HCT116 (cell line): ENCODE data around the gene BBS9. TPM values are rescaled to one million over a fixed set of nuclear protein-coding genes. Genes with fewer than 3 reads are reported as not detected.

Source experiments
- ATAC-seq: fragments of 200-7000 bp; cut with Tn5 transposase; 2 replicates; pipeline ENCODE4 v1.9.1; 2020; ENCODE audit warnings: mild to moderate bottlenecking, moderate library complexity
- BruUV-seq: library from RNA; stranded (reverse); fragments of 400-500 nt; replicated peaks from 2 replicates; lab custom pipeline; 2021; lab: Mats Ljungman, UMichigan
- CTCF ChIA-PET: fragments of 300-600 bp; sonication (Branson Sonifier 250); formaldehyde crosslinking; loops from one replicate; lab custom pipeline; 2021; ENCODE audit warnings: antibody characterized with exemption; lab: Charles Lee
- POLR2A ChIA-PET: fragments of 300-600, 350-600 bp; sonication (Branson Sonifier 250); formaldehyde crosslinking; loops from one replicate; lab custom pipeline; 2021; ENCODE audit warnings: antibody characterized with exemption; lab: Charles Lee
- RAD21 ChIA-PET, 2 experiments: fragments of 300-600 bp; sonication (Branson Sonifier 250); formaldehyde crosslinking; loops; one replicate each; lab custom pipeline; 2023; ENCODE audit warnings: low total read pairs in 2 of 2; ENCODE audit not compliant: uncharacterized antibody in 2 of 2, unreplicated experiment in 2 of 2, low non-redundant PET in 1 of 2; lab: Charles Lee
- DNase-seq: peaks from one replicate; pipeline ENCODE4 v3.0.0-alpha.2; 2010; ENCODE audit warnings: low read depth, low spot score
- H2AFZ ChIP-seq: fragments of 200-600 bp; shearing (Covaris generic), sonication (generic); 2 replicates; pipeline ENCODE4 v1.6.1; 2017; ENCODE audit warnings: low read depth, mixed run types, mixed read lengths, antibody characterized with exemption, low read length; ENCODE audit not compliant: poor library complexity, severe bottlenecking
- H3K27ac ChIP-seq: 2 replicates; pipeline ENCODE4 v1.5.1; 2012; ENCODE audit warnings: low read depth, low read length
- H3K27me3 ChIP-seq: fragments of 200-600 bp; sonication (generic); 2 replicates; pipeline ENCODE4 v1.6.1; 2016; ENCODE audit warnings: mixed run types, low read length, mixed read lengths; ENCODE audit not compliant: insufficient read depth
- H3K36me3 ChIP-seq, 2 experiments: fragments of 200-500 bp in 1 of 2; fragments of 200-600 bp in 1 of 2; sonication (Bioruptor generic) in 1 of 2; sonication (generic) in 1 of 2; 2 replicates each; pipeline versions ENCODE4 v1.5.1 to v1.6.1; 2014 to 2016; ENCODE audit warnings: low read length in 2 of 2, inconsistent platforms in 1 of 2, mixed read lengths in 1 of 2, mixed run types in 1 of 2; ENCODE audit not compliant: insufficient read depth in 2 of 2, control insufficient read depth in 1 of 2
- H3K4me1 ChIP-seq, 2 experiments: fragments of 200-600 bp in 1 of 2; sonication (generic) in 1 of 2; 2 replicates each; pipeline versions ENCODE4 v1.5.1 to v1.6.1; 2012 to 2017; ENCODE audit warnings: low read length in 2 of 2, inconsistent platforms in 1 of 2, mild to moderate bottlenecking in 1 of 2, mixed read lengths in 1 of 2, mixed run types in 1 of 2, moderate library complexity in 1 of 2; ENCODE audit not compliant: insufficient read depth in 2 of 2, control insufficient read depth in 1 of 2
- H3K4me2 ChIP-seq: fragments of 200-600 bp; sonication (generic); 2 replicates; pipeline ENCODE4 v1.6.1; 2017; ENCODE audit warnings: mixed run types, low read length, mixed read lengths
- H3K4me3 ChIP-seq, 2 experiments: fragments of 200-600 bp in 1 of 2; sonication (generic) in 1 of 2; replicated peaks in 1 of 2; 2 replicates each; pipeline ENCODE4 v1.5.1; 2011 to 2016; ENCODE audit warnings: low read length in 2 of 2, control low read depth in 1 of 2, low read depth in 1 of 2, mild to moderate bottlenecking in 1 of 2, mixed read lengths in 1 of 2, mixed run types in 1 of 2
- H3K79me2 ChIP-seq: fragments of 200-600 bp; sonication (generic); 2 replicates; pipeline ENCODE4 v1.6.1; 2017; ENCODE audit warnings: mild to moderate bottlenecking, mixed run types, low read length, moderate library complexity, mixed read lengths; ENCODE audit not compliant: insufficient read depth
- H3K9ac ChIP-seq: fragments of 200-600 bp; sonication (generic); 2 replicates; pipeline ENCODE4 v1.6.1; 2016; ENCODE audit warnings: low read length, mixed read lengths
- H3K9me2 ChIP-seq: fragments of 200-600 bp; sonication (generic), shearing (Covaris generic); 2 replicates; pipeline ENCODE4 v1.6.1; 2017; ENCODE audit warnings: mixed run types, mild to moderate bottlenecking, moderate library complexity; ENCODE audit not compliant: insufficient read depth
- H3K9me3 ChIP-seq, 2 experiments: fragments of 200-500 bp in 1 of 2; fragments of 200-600 bp in 1 of 2; sonication (Bioruptor generic) in 1 of 2; sonication (generic) in 1 of 2; 2 replicates each; pipeline ENCODE4 v1.6.1; 2014 to 2017; ENCODE audit warnings: low read length in 2 of 2, mixed read lengths in 2 of 2, inconsistent platforms in 1 of 2, low read depth in 1 of 2, mild to moderate bottlenecking in 1 of 2, mixed run types in 1 of 2, moderate library complexity in 1 of 2; ENCODE audit not compliant: control insufficient read depth in 1 of 2, insufficient read depth in 1 of 2
- H4K20me1 ChIP-seq: fragments of 200-600 bp; sonication (generic), shearing (Covaris generic); 2 replicates; pipeline ENCODE4 v1.6.1; 2017; ENCODE audit warnings: mixed run types, mild to moderate bottlenecking, moderate library complexity; ENCODE audit not compliant: insufficient read depth
- CEBPB ChIP-seq: IDR thresholded peaks from 2 replicates; pipeline ENCODE4 v1.6.1; 2012; ENCODE audit warnings: low read depth
- CTCF ChIP-seq, 3 experiments: fragments of 200-600 bp in 1 of 3; sonication (generic) in 1 of 3; IDR thresholded peaks in 2 of 3; conservative IDR thresholded peaks in 1 of 3; 2 replicates each; pipeline ENCODE4 v1.5.1; 2012 to 2017; ENCODE audit warnings: low read depth in 2 of 3, low read length in 2 of 3, antibody characterized with exemption in 1 of 3, borderline replicate concordance in 1 of 3, control low read depth in 1 of 3, mild to moderate bottlenecking in 1 of 3, mixed read lengths in 1 of 3, mixed run types in 1 of 3, moderate library complexity in 1 of 3; ENCODE audit not compliant: insufficient read depth in 1 of 3
- EGR1 ChIP-seq: IDR thresholded peaks from 2 replicates; pipeline ENCODE4 v1.6.1; 2012; ENCODE audit warnings: low read depth
- EZH2 ChIP-seq: fragments of 200-600 bp; sonication (generic); IDR thresholded peaks from 2 replicates; pipeline ENCODE4 v1.6.1; 2017; ENCODE audit warnings: antibody characterized with exemption, mixed run types
- EZH2phosphoT487 ChIP-seq: fragments of 200-600 bp; IDR thresholded peaks from 2 replicates; pipeline ENCODE4 v1.6.1; 2018; ENCODE audit warnings: antibody characterized with exemption, borderline replicate concordance
- JUND ChIP-seq: IDR thresholded peaks from 2 replicates; pipeline ENCODE4 v1.6.1; 2012
- POLR2AphosphoS5 ChIP-seq: IDR thresholded peaks from 2 replicates; pipeline ENCODE4 v1.6.1; 2011; ENCODE audit warnings: mild to moderate bottlenecking, low read depth, low read length, moderate library complexity
- RAD21 ChIP-seq: IDR thresholded peaks from 2 replicates; pipeline ENCODE4 v1.6.1; 2012; ENCODE audit warnings: low read depth, mild to moderate bottlenecking
- SIN3A ChIP-seq: IDR thresholded peaks from 2 replicates; pipeline ENCODE4 v1.6.1; 2012; ENCODE audit warnings: low read depth
- SP1 ChIP-seq: IDR thresholded peaks from 2 replicates; pipeline ENCODE4 v1.6.1; 2012; ENCODE audit warnings: low read depth
- SRF ChIP-seq: IDR thresholded peaks from 2 replicates; pipeline ENCODE4 v1.6.1; 2012; ENCODE audit warnings: low read depth
- TCF7L2 ChIP-seq: IDR thresholded peaks from 2 replicates; pipeline ENCODE4 v1.7.0; 2011; ENCODE audit warnings: borderline replicate concordance, inconsistent platforms; ENCODE audit not compliant: insufficient read depth, insufficient read length; ENCODE audit errors: extremely low read depth
- ZFX ChIP-seq: fragments of 450-650 bp; IDR thresholded peaks from 2 replicates; pipeline ENCODE4 v1.6.1; 2017
- ZNF274 ChIP-seq: fragments of 200-500 bp; sonication (Bioruptor generic); IDR thresholded peaks from 2 replicates; pipeline ENCODE4 v1.6.1; 2014; ENCODE audit warnings: mild to moderate bottlenecking, low read depth, low read length, inconsistent platforms
- intact Hi-C: fragments of 100-400 bp; cut with micrococcal nuclease; formaldehyde crosslinking; loops from 2 replicates; pipeline ENCODE4 v1.10.0; 2022
- total RNA-seq: library from RNA; stranded (reverse); gene quantifications from one replicate; pipeline ENCODE4 v1.2.1, GENCODE V29; 2021; ENCODE audit not compliant: unreplicated experiment
- TF ChIP-seq, protein P1 (sequence below): IDR thresholded peaks from 2 replicates; pipeline ENCODE4 v1.6.1; 2012; ENCODE audit warnings: low read depth
- TF ChIP-seq, protein P2 (sequence below): IDR thresholded peaks from 2 replicates; pipeline ENCODE4 v1.6.1; 2012
- TF ChIP-seq, protein P3 (sequence below): IDR thresholded peaks from 2 replicates; pipeline ENCODE4 v1.6.1; 2012

Gene BBS9
- total RNA-seq, 1 experiment from 2014 or later = 7.1 TPM

GRCh38 chr7:33554576-33554975, 425.2 kb downstream of the BBS9 start:
- H2AFZ ChIP-seq = no peak overlapping the region
- H3K9me2 ChIP-seq = no peaks in the 10 kb centered on the region
- H3K36me3 ChIP-seq = no peaks in the 10 kb centered on the region
- RAD21 ChIA-PET = no interaction called here
- intact Hi-C loops = no loop called here
- BruUV-seq = no TSS peak
- ATAC-seq (no peak), DNase-seq (no peak)
- no peaks in the 10 kb centered on the region for H3K79me2 ChIP-seq
- no peaks in the 10 kb centered on the region for H3K4me1 ChIP-seq
- H3K4me2 ChIP-seq = no peak overlapping the region
- H4K20me1 ChIP-seq = no peaks in the 10 kb centered on the region
- H3K4me3 ChIP-seq = no peak overlapping the region
- TF ChIP-seq ZNF274 = no peak
- no peak for TF ChIP-seq CEBPB
- TF ChIP-seq, protein P1, sequence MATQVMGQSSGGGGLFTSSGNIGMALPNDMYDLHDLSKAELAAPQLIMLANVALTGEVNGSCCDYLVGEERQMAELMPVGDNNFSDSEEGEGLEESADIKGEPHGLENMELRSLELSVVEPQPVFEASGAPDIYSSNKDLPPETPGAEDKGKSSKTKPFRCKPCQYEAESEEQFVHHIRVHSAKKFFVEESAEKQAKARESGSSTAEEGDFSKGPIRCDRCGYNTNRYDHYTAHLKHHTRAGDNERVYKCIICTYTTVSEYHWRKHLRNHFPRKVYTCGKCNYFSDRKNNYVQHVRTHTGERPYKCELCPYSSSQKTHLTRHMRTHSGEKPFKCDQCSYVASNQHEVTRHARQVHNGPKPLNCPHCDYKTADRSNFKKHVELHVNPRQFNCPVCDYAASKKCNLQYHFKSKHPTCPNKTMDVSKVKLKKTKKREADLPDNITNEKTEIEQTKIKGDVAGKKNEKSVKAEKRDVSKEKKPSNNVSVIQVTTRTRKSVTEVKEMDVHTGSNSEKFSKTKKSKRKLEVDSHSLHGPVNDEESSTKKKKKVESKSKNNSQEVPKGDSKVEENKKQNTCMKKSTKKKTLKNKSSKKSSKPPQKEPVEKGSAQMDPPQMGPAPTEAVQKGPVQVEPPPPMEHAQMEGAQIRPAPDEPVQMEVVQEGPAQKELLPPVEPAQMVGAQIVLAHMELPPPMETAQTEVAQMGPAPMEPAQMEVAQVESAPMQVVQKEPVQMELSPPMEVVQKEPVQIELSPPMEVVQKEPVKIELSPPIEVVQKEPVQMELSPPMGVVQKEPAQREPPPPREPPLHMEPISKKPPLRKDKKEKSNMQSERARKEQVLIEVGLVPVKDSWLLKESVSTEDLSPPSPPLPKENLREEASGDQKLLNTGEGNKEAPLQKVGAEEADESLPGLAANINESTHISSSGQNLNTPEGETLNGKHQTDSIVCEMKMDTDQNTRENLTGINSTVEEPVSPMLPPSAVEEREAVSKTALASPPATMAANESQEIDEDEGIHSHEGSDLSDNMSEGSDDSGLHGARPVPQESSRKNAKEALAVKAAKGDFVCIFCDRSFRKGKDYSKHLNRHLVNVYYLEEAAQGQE = no peak
- no peak for TF ChIP-seq SRF
- no peak for TF ChIP-seq SP1
- TF ChIP-seq JUND = no peak
- TF ChIP-seq EZH2phosphoT487 = no peak
- TF ChIP-seq EGR1 = no peak
- TF ChIP-seq, all 23 proteins: peak for 0
- H3K27me3 ChIP-seq = no peaks in the 10 kb centered on the region
- POLR2A ChIA-PET = no interaction called here
- CTCF ChIA-PET = no interaction called here
- no peaks in the 10 kb centered on the region for H3K9me3 ChIP-seq
- H3K27ac ChIP-seq = no peak overlapping the region
- H3K9ac ChIP-seq = no peak overlapping the region

DNA sequence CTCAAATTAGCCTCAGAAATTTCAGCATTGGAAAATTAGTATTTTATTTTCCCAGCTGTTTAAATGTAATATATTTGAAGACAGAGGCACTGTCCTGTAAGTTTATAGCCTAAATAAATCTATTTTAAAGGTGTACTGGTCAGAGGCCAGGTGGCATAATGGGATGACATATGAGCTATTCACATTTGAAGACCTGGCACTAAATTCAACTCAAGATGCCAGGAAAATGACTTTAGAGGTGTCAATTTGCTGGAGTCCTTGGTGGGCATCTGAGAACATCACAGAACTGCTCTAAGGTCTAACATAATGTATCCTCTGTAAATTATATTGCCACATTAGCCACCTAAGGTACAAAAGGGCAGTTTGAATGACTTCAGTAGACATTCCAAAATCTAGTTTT, 427.1 kb downstream of the BBS9 start:
- Histone ChIP-seq H3K79me2 (no peaks in the 10 kb centered on the region), H3K4me3 (no peak overlapping the region), H3K27ac (no peak overlapping the region), H3K36me3 (no peaks in the 10 kb centered on the region), H3K9me2 (no peaks in the 10 kb centered on the region), H3K4me2 (no peak overlapping the region), H3K9me3 (no peaks in the 10 kb centered on the region), H4K20me1 (no peaks in the 10 kb centered on the region), H3K4me1 (no peaks in the 10 kb centered on the region), H3K9ac (no peak overlapping the region), H2AFZ (no peak overlapping the region), H3K27me3 (no peaks in the 10 kb centered on the region)
- intact Hi-C loops = no loop called here
- ATAC-seq = no peak
- no peak for DNase-seq
- CTCF ChIA-PET = no interaction called here
- BruUV-seq = no TSS peak
- RAD21 ChIA-PET = no interaction called here
- POLR2A ChIA-PET = no interaction called here
- TF ChIP-seq CEBPB = no peak
- TF ChIP-seq, protein P2, sequence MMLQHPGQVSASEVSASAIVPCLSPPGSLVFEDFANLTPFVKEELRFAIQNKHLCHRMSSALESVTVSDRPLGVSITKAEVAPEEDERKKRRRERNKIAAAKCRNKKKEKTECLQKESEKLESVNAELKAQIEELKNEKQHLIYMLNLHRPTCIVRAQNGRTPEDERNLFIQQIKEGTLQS = no peak
- TF ChIP-seq SIN3A = no peak
- TF ChIP-seq JUND = no peak
- no peak for TF ChIP-seq CTCF (IDR thresholded peaks at IDR 0.05 in 2 of 3, conservative IDR thresholded peaks at IDR 0.05 in 1 of 3; ENCODE audit: borderline replicate concordance in 1 of 3, insufficient read depth in 1 of 3, low read depth in 2 of 3, low read length in 2 of 3)
- TF ChIP-seq, protein P3, sequence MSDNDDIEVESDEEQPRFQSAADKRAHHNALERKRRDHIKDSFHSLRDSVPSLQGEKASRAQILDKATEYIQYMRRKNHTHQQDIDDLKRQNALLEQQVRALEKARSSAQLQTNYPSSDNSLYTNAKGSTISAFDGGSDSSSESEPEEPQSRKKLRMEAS = no peak
- no peak for TF ChIP-seq RAD21
- no peak for TF ChIP-seq ZFX
- no peak for TF ChIP-seq EGR1
- TF ChIP-seq EZH2phosphoT487 = no peak
- no peak for TF ChIP-seq EZH2
- no peak for TF ChIP-seq TCF7L2
- no peak for TF ChIP-seq POLR2AphosphoS5
